CD4-positive, alpha-beta T cell treated with Interleukin-10 for 1 hour (primary cell): Measurements from ENCODE around the gene IPCEF1.
A peak's percentile ranks its signal among the peaks of the same experiment; 100 is the strongest.
"Not testable (repeated sequence)": the region's sequence is repeated elsewhere in the genome, so short reads cannot be mapped to it uniquely, and the experiment has no call there.

Experiments
- DNase-seq: peaks from one replicate; pipeline ENCODE4 v3.0.0-alpha.2; 2020

IPCEF1 gene

DNA sequence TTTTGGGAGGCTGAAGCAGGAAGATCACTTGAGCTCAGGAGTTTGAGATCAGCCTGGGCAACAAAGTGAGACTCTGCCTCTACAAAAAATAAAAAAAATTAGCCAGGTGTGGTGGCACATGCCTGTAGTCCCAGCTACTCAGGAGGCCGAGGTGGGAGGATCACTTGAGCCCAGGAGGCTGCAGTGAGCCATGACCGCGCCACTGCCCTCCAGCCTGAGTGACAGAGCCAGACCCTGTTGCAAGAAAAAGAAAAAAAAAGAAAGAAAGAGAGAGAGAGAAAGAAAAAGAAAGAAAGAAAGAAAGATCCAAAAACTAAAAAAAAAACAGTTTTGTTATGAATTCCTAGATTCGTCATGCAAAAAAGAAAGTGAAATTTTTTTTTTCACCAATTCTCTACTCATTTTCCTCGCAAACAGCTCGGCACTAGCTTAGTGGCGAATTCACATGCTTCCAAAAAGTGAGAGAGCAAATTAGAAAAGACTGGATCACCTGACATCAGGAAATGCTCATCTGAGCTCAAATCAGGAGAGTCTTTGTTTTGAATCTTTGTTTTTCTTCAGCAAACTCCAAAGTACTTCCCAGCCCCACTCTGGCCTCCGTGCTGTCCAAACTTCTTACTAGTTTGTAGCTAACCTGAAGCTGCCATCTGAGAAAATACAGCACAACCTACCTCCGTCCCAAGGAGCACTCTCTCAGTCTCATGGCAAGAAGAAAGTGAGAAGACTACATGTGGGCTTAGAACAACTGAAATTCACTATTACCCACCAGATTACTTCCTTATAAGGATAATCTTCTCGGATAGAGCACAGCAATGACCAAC, 27.0 kb downstream of the IPCEF1 start:
- no peak for DNase-seq

GRCh38 chr6:154327313-154327712, 29.3 kb downstream of the IPCEF1 start:
- DNase-seq = not testable (repeated sequence)

- DNase-seq = no peak
These were observed 31.5 kb downstream of the IPCEF1 start for GRCh38 chr6:154325142-154325541.

- no peak for DNase-seq
These were observed 36.4 kb downstream of the IPCEF1 start for GRCh38 chr6:154320181-154320580.

GRCh38 chr6:154319231-154319858, 37.3 kb downstream of the IPCEF1 start:
- no peak for DNase-seq

- DNase-seq = no peak
These were observed 37.9 kb downstream of the IPCEF1 start for GRCh38 chr6:154318721-154319120.

GRCh38 chr6:154316131-154316530, 40.5 kb downstream of the IPCEF1 start:
- DNase-seq = no peak

GRCh38 chr6:154314084-154314483, 42.5 kb downstream of the IPCEF1 start:
- DNase-seq = no peak

GRCh38 chr6:154308986-154309385, 47.6 kb downstream of the IPCEF1 start:
- no peak for DNase-seq

DNA sequence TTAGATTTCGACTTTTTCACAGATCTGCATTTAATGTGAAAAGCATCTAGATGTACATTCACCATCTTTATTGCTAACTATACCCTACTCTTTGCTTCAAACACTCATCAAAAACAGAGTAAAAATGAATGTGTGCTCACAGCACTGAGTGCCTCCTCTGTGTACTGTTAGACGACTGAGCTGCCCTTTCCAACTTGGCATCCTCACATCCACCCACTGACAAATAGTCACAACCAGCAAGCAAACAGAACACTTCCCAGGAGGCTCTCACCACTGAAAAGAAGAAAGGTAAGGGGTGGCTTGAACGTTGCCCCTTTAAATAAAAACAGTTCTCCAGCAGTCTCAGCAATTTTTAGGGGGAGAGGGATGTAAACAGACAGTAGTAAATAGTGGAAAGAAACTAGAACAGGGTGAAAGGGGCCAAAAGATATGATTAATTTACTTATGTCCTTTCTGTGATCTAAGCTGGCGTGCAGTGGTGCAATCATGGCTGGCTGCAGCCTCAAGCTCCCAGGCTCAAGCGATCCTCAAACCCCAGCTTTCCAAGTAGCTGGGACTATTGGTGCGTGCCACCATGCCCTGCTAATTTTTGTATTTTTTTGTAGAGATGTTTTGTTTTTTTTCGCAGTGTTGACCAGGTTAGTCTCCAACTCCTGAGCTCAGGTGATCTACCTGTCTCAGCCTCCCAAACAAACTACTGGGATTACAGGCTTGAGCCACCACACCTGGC, 48.7 kb downstream of the IPCEF1 start:
- DNase-seq = no peak

DNA sequence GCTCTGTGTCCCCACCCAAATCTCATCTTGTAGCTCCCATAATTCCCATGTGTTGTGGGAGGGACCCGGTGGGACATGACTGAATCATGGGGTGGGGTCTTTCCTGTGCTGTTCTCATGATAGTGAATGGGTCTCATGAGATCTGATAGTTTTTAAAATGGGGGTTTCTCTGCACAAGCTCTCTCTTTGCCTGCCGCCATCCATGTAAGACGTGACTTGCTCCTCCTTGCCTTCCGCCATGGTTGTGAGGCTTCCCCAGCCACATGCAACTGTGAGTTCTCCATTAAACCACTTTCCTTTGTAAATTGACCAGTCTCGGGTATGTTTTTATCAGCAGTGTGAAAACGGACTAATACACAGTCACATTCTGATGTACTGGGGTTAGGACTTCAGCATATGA, 49.5 kb downstream of the IPCEF1 start:
- not testable (repeated sequence) for DNase-seq

GRCh38 chr6:154306696-154307095, 49.9 kb downstream of the IPCEF1 start:
- no peak for DNase-seq

DNA sequence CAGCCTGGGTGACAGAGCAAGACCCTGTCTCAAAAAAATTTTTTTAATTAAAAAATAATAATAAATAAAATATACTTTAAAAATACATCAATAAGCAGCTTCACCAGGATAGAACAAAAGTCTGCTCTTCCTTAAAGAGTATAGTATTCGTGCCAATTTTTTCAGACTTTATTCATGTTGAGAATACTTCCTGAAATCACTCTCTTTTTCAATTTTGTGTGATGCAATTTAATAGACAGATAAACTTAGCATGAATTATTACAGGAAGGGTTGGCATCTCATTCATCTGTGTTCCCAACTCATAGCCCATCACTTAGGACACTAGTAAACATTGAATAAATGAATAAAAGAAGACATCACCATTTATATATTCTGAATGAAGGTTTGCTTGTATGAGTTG, 52.4 kb downstream of the IPCEF1 start:
- no peak for DNase-seq

DNA sequence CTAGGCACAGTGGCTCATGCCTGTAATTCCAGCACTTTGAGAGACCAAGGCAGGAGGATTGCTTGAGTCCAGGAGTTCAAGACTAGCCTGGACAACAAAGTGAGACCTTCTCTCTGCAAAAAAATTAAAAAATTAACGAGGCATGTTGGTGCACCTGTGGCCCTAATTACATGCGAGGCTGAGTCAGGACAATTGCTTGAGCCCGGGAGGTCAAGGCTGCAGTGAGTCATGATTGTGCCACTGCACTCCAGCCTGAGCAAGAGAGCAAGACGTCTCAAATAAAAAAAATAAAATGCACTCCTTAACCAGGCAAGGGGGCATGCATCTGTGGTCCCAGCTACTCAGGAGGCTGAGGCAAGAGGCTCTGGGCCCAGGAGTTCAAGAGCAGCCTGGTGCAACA, 53.0 kb downstream of the IPCEF1 start:
- DNase-seq = not testable (repeated sequence)

- DNase-seq = peak; percentile 21
These were observed 54.5 kb downstream of the IPCEF1 start for GRCh38 chr6:154301839-154302752.

DNA sequence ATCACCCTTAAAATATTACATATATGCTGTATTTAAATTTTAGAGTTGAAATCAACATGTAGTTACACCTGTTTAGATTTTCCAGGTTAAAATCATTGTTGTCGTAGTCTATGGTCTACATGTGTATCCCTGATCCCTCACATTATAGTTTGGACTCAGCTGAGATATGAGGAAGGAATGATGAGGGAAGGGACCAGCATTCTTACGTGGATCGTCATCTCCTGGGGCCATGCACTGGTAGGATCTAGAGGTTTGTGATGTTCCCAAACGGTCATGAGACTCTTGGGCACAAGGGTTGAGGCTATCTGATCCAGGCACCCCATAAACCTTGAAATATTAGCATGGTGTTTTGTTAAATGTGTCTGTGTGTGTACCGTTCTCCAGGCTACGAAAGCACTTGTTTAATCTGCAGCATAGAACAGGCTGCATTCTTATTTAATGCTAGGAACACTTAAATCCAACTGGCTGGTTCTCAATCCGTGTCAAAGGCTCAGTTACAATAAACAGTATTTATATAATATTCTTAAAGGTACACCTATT, 55.4 kb downstream of the IPCEF1 start:
- no peak for DNase-seq

GRCh38 chr6:154298297-154298696, 58.3 kb downstream of the IPCEF1 start:
- DNase-seq = no peak

DNA sequence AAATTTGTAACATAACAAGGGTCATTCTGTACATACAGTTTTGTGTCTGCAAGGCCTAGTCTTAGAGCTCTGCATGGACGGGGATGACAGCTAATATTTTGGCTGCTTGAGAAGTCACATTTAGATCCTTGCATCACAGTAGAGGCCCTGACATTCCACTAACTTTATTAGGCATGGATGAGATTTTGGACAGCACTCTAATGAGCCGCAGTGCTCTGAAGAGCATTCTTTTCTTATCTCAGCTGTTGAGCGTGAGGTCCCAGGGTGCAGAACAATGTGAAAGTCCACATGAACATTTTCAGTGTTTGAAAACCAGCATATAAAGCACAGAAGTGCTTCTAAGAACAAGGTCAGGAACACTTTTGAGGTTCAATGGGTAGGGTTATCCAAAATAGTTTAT, 58.9 kb downstream of the IPCEF1 start:
- no peak for DNase-seq

DNA sequence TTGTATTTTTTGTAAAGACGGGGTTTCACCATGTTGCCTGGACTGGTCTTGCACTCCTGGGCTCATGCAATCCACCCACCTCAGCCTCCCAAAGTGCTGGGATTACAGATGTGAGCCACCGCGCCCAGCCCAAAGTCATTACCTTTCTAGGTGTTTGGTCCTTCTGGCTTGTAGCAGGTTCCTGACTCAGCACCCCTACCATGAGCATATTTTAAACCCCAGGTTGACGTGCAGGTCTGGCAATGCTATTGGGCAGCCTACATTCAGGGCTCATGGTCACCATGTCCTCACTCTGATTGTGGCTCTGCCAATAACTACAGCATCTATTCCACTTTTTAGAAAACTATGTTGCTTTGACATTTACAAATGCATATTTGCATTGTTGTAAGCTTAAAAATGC, 59.4 kb downstream of the IPCEF1 start:
- no peak for DNase-seq

GRCh38 chr6:154295733-154296132, 60.9 kb downstream of the IPCEF1 start:
- no peak for DNase-seq

DNA sequence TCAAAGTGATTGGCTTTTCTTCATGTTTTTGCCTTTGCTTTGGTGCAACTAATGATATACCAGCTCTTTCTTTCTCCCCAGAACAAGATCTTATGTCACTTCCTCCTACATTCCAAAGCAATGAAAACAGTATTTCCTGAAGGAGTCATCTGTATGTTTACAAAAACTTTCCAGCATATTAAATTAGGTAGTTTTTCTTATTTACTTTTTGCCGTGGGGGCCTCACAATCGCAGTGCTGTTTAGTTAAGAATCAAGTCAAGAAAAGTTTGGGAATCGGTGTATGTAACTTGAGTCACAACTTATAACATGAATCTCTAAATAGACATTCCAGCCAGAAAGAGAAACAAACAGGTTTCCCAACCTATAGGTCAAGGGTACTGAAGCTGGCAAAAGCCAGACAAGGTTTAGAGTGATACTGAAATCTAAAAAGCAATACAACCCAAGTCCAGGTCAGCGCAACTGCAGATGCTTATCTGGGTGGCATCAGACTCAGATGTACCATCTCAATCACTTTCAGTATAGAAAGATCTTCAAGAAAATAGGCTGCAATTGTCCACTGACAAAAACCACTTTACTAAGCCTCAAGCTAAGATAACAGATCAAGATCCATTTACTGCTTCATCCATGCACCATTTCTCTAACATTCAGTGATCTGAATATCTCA, 63.6 kb downstream of the IPCEF1 start:
- DNase-seq = no peak

DNA sequence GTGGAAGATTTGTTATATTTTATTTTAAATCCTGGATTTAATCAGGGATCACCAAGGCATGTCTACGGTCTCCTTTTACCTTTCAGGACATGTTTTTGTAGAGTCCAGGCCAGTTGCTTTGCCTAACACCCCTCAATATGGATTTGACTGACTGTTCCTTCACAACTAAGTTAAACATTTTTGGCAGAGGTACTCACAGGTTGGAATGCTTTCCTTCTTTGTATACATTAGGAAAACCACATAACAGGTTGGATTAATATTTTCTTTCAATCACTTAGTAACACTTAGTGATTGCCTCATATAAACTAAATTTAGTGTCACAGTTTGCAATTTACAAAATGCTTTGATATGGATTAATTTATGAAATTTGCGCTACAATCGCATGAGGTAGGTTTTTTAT, 64.5 kb downstream of the IPCEF1 start:
- DNase-seq = no peak
